Peyer's patch (tissue), 4 donors: ENCODE measurements around the gene LRTM2. TPM values are rescaled to one million over a fixed set of nuclear protein-coding genes. Genes with fewer than 3 reads are reported as not detected.
A peak's percentile ranks its signal among the peaks of the same experiment; 100 is the strongest.

ENCODE experiments used
- DNase-seq, 3 donors: peaks; one replicate each; pipeline ENCODE4 v3.0.0-alpha.2; 2017 to 2019
- H3K27ac ChIP-seq, 4 donors: fragments of 200-600 bp; sonication (generic); one replicate each; pipeline ENCODE4 v1.5.1; 2016 to 2019
- H3K27me3 ChIP-seq, 2 donors: fragments of 200-600 bp; sonication (generic); one replicate each; pipeline ENCODE4 v1.5.1; 2019
- H3K36me3 ChIP-seq, 3 donors: fragments of 200-600 bp; sonication (generic); one replicate each; pipeline ENCODE4 v1.5.1; 2016 to 2019
- H3K4me1 ChIP-seq, 4 donors: fragments of 200-600 bp; sonication (generic); one replicate each; pipeline ENCODE4 v1.5.1; 2016 to 2019
- H3K4me3 ChIP-seq, 4 donors: fragments of 200-600 bp; sonication (generic); 1 replicate in 3 of 4; 2 replicates in 1 of 4; pipeline ENCODE4 v1.5.1; 2016 to 2019; ENCODE audit warnings: mild to moderate bottlenecking in 1 of 4
- H3K9me3 ChIP-seq, 4 donors: fragments of 200-600 bp; sonication (generic); one replicate each; pipeline ENCODE4 v1.5.1; 2016 to 2019; ENCODE audit warnings: mild to moderate bottlenecking in 1 of 4
- POLR2A ChIP-seq, 2 donors: fragments of 450-650 bp; IDR thresholded peaks; one replicate each; pipeline ENCODE4 v1.5.1; 2017; ENCODE audit warnings: antibody characterized with exemption in 2 of 2, mild to moderate bottlenecking in 2 of 2, moderate library complexity in 2 of 2
- total RNA-seq, 4 donors: library from RNA; depleted of rRNA; stranded (reverse); fragments of >200 nt; gene quantifications; one replicate each; pipeline ENCODE4 v1.1.0, GENCODE V29; 2016
- TF ChIP-seq, protein P1 (sequence below), 6 experiments: fragments of 450-650 bp in 4 of 6; fragments of 200-600 bp in 2 of 6; sonication (generic) in 1 of 6; IDR thresholded peaks; one replicate each; pipeline ENCODE4 v1.5.1; 2017 to 2019; ENCODE audit warnings: antibody characterized with exemption in 6 of 6, mild to moderate bottlenecking in 3 of 6, moderate library complexity in 1 of 6

Gene LRTM2
- total RNA-seq, 4 donors from 2014 or later, result not detected

DNA sequence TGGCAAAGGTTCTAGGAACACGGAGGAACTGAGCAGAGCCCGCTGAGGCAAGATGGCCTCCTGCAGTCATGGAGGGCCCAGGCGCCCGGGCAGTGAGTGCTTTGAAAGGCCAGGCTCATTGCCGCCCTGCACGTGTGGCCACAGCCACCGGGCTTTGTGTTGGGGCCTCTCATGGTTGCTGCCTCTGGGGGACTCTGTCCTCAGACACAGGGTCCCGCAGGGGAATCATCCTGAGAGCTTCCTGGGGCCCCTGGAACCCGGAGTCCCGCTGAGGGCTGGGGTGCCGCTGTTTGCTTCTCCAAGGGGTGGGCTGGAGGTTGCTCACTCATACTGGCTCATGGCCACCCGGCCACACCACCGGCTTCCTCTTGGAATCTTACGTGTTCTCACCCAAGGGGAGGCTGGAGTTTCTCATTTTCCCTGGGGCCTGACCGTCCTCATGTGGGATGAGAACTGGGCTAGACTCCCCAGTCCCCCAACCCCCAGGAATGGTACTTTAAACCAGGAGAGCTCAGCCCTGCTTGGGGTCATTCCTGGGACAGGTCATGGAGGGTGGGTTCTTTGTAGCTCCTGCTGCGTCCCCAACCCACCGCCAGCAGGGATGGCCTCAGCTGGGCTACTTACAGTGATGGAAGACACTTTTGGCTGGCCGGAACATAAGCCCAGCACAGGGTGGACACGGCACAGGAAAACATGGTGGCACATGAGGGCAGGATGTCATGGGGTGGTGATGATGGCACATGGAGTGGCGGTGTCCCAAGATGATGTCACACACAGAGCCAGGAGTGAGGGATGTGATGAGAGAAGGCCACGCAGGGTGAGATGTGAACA, 21.1 kb upstream of the LRTM2 start:
- Histone ChIP-seq H3K9me3 (no peaks in the 10 kb centered on the region), H3K4me3 (no peak overlapping the region), H3K36me3 (no peaks in the 10 kb centered on the region), H3K4me1 (peaks cover 0 to 17% (median 6%) of the 10 kb centered on the region in 4 donors), H3K27ac (no peak overlapping the region), H3K27me3 (no peaks in the 10 kb centered on the region)
- TF ChIP-seq, protein P1, sequence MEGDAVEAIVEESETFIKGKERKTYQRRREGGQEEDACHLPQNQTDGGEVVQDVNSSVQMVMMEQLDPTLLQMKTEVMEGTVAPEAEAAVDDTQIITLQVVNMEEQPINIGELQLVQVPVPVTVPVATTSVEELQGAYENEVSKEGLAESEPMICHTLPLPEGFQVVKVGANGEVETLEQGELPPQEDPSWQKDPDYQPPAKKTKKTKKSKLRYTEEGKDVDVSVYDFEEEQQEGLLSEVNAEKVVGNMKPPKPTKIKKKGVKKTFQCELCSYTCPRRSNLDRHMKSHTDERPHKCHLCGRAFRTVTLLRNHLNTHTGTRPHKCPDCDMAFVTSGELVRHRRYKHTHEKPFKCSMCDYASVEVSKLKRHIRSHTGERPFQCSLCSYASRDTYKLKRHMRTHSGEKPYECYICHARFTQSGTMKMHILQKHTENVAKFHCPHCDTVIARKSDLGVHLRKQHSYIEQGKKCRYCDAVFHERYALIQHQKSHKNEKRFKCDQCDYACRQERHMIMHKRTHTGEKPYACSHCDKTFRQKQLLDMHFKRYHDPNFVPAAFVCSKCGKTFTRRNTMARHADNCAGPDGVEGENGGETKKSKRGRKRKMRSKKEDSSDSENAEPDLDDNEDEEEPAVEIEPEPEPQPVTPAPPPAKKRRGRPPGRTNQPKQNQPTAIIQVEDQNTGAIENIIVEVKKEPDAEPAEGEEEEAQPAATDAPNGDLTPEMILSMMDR (IDR thresholded peaks at IDR 0.05), result no peak
- TF ChIP-seq POLR2A (IDR thresholded peaks at IDR 0.05), result no peak
- DNase-seq, result peak; percentile 16 to 46 (median 34)

DNA sequence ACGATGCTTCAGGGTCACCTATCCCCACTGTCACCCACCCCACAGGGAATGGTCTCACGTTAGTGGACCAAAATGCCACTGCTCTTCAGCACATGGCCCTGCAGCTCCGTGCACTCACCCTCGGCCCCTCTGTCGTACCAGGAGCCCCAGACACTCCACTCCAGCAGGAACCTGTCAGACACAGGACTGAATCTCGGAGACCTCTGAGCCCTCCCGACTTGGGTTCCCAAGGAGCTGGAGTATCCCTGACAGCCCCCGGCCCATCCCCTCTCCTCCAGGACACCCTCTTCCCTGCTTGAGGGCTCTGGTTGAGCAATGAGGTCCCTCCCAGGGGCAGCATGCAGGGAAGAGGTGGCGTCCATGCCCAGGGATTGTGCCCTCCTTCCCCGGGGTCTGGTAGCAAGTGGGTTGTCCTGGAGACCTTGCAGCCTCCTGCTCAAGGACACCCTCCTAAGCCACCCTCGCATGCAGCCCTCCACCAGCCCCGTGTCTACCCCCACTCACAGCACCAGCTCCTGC, 20.4 kb upstream of the LRTM2 start:
- H3K4me1 ChIP-seq, result peaks cover 0 to 15% (median 7%) of the 10 kb centered on the region in 4 donors
- TF ChIP-seq POLR2A (IDR thresholded peaks at IDR 0.05), result no peak
- TF ChIP-seq, protein P1 (IDR thresholded peaks at IDR 0.05), result no peak
- H3K27me3 ChIP-seq, result no peaks in the 10 kb centered on the region
- peak; percentile 14 to 43 (median 40) for DNase-seq
- no peaks in the 10 kb centered on the region for H3K9me3 ChIP-seq
- H3K36me3 ChIP-seq, result no peaks in the 10 kb centered on the region
- no peak overlapping the region for H3K27ac ChIP-seq
- H3K4me3 ChIP-seq, result no peak overlapping the region

- H3K36me3 ChIP-seq, result no peaks in the 10 kb centered on the region
- no peak for TF ChIP-seq POLR2A (IDR thresholded peaks at IDR 0.05)
- TF ChIP-seq, protein P1 (IDR thresholded peaks at IDR 0.05), result peak in 3 of 6 experiments; percentile 55 to 69 (median 58)
- H3K4me3 ChIP-seq, result no peak overlapping the region
- DNase-seq, result peak; percentile 18 to 75 (median 48)
- H3K4me1 ChIP-seq, result peaks cover 0 to 9% (median 5%) of the 10 kb centered on the region in 4 donors
- no peaks in the 10 kb centered on the region for H3K9me3 ChIP-seq
- H3K27ac ChIP-seq, result no peak overlapping the region
- no peaks in the 10 kb centered on the region for H3K27me3 ChIP-seq
Measured at GRCh38 chr12:1800401-1801302, 19.7 kb upstream of the LRTM2 start.

DNA sequence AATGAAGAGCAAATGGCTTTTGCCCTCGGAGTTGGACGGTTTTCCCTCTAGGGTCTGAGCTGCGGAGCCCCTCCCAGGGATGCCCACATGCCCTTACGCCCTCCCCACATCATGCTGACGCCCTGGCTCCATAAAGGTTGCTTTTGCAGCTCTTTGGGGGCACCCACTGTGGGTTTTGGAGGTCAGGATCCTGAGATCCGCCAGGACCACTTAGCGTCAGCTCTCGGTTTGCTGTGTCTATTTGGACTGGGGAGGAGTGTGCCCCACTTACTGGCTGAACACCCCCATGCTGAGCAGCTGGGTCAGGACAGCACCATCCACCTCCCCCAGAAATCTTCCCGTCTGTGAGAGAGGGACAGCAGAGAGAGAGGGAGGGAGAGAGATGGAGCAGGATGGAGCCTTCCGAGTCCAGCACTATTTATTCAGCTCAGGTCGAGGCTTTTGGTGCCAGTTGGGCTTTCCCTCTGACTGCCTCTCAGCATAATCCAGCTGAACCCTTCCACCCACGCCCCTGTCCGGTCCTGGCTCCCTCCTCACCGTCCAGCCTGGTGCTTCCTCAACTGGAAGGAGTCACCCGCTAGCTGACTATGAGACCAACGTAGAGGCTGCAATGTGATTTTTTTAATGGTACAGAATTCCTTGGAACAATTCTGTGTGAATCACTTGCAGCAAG, 18.9 kb upstream of the LRTM2 start:
- Histone ChIP-seq H3K4me3 (no peak overlapping the region), H3K27me3 (no peaks in the 10 kb centered on the region), H3K9me3 (no peaks in the 10 kb centered on the region), H3K4me1 (peaks cover 0 to 6% (median 3%) of the 10 kb centered on the region in 4 donors), H3K27ac (no peak overlapping the region), H3K36me3 (no peaks in the 10 kb centered on the region)
- DNase-seq, result peak in 1 of 3 donors; percentile 34
- TF ChIP-seq, protein P1 (IDR thresholded peaks at IDR 0.05), result no peak
- TF ChIP-seq POLR2A (IDR thresholded peaks at IDR 0.05), result no peak

GRCh38 chr12:1803736-1804135, 16.6 kb upstream of the LRTM2 start:
- H3K36me3 ChIP-seq, result no peaks in the 10 kb centered on the region
- peak in 2 of 3 donors; percentile 27 to 42 for DNase-seq
- H3K4me1 ChIP-seq, result peaks cover 0 to 3% (median 0%) of the 10 kb centered on the region in 4 donors
- no peak overlapping the region for H3K4me3 ChIP-seq
- no peak overlapping the region for H3K27ac ChIP-seq
- H3K9me3 ChIP-seq, result no peaks in the 10 kb centered on the region
- H3K27me3 ChIP-seq, result no peaks in the 10 kb centered on the region
- TF ChIP-seq, protein P1 (IDR thresholded peaks at IDR 0.05), result no peak
- TF ChIP-seq POLR2A (IDR thresholded peaks at IDR 0.05), result no peak
